ENCODE data around the gene SEZ6.

The SEZ6 gene

GRCh38 chr17:28973425-28973824, 32.4 kb downstream of the SEZ6 start:
- DNase-seq: peak; percentile 39

GRCh38 chr17:28972437-28972836, 33.4 kb downstream of the SEZ6 start:
- DNase-seq: no peak

DNA sequence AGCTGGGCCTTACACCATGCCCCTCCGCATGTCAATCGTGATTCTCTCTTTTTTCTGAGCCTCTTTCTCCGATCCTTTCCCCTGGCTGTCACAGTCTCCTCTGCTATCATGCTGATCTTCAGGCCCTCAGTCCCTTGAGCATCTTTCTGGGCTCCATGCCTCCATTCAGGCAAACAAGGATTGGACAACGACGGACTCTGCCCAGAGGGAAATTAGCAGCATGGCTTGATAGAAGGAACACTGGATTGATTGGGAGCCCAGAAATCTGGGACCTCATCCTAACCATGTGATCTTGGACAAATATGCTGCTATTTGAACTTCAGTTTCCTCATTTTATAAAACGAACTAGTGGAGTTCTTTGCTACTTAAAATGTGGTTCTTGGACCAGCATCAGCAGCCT, 35.0 kb downstream of the SEZ6 start:
- DNase-seq: no peak

DNA sequence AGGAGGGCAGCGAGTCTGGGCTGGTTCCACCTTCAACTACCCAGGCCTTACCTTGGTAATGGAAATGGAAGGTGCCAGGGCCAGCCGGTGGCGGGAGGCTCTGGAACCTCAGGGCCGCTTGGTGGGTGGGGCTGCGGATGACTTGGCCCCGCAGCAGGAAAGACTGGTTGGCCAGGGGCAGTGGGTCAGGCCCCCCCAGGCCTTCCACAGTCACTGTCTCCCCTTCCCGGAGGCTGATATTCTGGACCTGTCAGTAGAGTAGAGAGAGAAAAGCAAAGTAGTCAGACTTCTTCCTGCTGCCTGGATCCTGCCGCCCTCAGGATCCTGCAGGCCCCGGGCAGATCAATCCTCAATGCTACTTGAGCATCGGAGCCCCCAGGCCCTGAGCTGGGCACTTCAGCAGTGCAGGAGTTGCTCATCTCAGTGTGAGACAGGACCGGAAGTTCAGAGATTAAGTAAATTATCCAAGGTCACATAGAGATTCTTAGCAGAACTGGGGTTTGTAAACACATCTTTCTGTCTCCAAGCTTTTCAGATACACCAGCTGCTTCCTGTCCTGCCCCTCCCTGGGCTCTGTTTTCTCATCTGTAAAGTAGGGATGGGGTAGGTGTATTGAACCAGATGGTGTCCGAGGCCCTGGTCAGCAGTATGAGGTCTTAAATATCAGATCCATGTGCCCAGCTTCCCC, 36.0 kb downstream of the SEZ6 start:
- DNase-seq: no peak

GRCh38 chr17:28968914-28969295, 36.9 kb downstream of the SEZ6 start:
- no peak for DNase-seq

DNA sequence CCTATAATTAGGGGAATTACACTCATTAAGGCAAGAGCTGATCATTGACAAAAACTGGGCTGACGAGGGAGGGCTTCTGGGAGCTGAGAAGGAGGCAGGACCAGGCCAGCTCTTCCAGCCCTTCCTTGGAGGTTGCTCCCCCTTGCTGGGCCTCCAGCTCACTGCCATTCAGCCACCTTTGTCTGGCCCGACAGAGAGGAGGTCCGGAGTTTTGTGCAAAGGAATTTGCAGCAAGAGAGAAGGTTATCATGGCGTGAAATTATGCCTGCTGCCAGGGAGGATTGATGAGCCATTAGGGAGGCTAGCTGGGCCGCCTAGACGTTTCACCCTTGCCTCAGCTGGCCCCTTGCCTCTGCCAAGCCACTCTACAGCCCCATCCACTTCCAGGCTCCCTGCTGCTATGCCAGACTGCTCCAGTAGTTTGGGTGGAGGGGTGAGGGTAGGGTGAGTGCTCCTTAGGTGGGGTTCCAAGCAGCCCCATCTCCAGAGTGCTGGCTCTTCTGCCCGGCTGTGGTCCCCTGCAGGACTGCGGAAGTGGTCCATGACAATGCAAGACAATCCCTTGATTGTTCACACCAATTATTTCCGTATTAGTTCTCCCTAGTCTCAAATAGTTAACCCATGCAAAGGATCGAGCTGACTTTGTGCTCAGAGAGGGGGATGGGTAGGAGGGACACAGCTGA, 37.5 kb downstream of the SEZ6 start:
- DNase-seq: no peak

DNA sequence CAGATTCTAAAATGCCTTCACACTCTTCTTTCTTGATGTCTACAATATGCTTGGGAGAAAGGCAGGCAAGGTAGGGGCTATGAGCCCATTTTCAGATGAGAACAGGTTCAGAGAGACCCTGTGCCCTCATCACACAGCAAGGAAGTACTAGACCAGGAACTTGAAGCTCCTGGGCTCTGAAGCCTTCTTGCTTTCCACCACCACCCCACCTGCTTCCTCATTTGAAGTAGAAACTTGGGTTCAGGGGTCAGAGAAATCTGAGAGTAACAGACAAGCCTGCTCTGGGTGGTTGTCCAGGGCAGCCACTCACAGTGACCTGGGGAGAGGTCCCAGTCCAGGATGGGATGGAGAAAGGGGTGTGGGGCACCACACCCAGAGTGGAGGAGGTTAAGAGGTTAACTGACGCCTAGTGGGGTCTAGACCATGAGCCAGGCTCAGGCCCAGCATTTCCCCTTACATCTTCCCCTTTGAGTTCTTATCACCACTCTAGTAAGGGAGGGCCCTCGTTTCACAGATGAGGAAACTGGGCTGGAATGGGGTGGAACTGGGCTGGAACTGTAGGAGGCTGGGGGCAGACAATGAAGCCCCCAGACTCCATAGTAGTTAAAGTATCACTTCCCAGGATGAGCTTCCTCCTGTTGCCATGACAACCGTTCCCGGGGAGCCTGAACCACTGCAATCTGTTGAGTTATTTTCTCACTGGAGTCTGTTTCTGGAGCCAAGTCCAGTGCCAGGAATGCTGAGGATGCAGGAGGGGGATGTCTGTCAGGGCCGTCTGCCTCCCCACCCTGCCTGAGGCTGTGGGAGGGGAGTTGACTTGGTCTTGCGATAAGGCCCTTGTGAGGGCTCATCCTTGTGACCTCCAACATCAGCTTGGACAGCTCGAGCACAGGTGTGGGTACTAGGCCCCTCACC, 38.4 kb downstream of the SEZ6 start:
- DNase-seq: no peak

DNA sequence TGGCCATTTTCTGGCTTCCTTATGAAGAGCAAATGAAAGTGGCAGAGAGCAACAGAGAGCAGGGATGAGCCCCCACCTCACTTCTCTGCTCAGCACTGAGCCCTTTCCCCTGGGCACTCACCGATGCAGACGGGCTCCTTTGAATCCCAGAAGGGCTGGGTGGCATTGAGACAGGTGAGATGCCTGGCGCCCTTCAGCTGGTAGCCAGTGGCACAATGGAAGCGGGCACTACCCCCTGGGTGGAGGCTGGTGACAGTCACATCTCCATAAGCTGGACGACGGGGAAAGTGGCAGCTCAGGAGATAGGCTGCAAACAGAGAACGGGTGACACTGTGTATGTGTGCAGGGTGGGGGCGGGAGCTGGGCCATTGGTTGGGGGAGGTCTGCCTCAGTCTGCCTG, 42.0 kb downstream of the SEZ6 start:
- no peak for DNase-seq

- no peak for DNase-seq
These were observed 42.7 kb downstream of the SEZ6 start for GRCh38 chr17:28963055-28963611.

DNA sequence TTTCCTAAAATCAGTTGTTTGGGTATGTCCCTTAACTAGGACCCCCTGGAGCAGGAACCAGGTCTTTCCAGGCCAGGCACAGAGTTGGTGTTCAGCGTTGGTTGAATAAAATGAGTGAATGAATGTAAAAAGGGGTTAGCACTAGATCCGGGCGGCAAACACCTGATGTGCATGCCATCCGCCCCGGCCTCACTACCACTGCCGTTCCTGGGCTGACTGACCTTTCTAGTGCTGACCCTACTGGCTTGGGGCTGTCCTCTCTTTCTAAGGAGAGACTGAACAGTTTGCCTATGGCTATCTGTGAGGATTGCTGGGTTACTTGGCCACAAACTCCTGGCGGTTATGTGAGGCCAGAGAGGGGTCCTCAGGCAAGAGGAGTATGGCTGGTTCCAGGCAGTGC, 44.4 kb downstream of the SEZ6 start:
- no peak for DNase-seq

- no peak for DNase-seq
These were observed 45.4 kb downstream of the SEZ6 start for GRCh38 chr17:28960256-28961061.

DNA sequence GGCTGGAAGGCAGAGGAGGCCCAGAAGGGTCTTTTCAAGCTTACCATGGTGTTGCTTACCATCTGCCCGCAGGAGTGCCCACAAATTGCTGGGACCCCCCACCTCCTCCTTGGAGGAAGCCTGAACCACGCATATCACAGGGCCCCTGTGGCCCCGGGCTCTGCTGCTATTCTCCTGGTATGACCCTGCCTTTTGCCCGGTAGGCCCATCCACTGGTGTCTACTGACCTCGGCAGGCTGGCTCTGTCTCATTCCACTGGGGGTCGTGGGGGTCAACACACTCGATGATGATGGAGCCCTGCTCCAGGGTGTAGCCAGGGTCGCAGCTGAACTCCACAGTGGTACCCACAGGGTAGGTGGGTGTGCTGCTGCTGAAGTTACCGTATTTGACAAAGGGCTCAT, 46.4 kb downstream of the SEZ6 start:
- no peak for DNase-seq

DNA sequence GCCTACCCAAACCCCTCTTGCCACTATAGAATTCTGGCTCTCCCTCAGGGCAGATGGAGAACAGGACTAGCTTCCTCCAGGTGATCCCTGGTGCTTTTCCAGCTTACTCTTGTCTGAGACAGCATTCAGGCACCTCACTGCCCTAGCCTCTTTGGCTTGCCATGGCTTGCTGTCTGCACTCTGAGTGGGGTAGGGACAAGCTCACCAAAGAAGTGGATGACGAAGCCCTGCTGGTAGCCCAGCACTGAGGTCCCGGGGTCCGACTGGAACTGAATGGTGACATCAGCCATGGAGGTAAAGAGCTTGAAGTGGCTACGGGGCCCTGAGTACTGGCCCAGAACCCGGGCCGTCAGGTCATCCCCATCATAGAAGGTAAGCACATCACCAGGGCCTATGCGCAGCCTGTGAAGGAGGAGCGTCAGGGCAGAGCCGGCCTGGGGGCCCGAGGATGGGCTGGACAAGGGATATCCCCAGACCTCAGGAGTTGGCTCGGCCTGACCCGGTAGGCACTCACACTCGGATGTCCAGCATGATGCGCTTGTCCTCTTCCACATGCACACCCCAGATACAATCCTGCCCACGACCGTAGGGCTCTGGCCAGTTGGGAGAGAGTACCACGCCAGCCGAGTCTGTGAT, 46.9 kb downstream of the SEZ6 start:
- DNase-seq: no peak

- no peak for DNase-seq
These were observed 47.9 kb downstream of the SEZ6 start for GRCh38 chr17:28957992-28958355.

GRCh38 chr17:28957277-28957991, 48.4 kb downstream of the SEZ6 start:
- DNase-seq: no peak

DNA sequence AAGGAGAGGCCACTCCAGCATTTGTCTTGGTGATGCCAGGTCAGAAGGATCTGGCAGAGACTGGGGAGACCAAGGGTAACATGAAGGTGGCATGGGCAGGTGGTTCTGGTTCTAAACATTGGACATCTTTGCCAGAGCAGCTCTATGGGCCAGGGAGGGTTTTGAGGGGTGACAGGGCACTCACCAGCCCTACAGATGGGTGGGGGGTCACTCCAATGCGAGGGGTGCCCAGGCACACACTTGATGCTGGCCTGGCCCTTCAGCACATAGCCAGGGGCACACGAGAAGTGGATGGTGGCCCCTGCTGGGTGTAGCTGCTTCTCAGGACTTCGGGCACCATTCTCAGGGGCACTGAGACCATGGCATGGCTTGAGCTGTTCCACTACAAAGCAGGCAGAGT, 49.0 kb downstream of the SEZ6 start:
- no peak for DNase-seq

- no peak for DNase-seq
These were observed 49.7 kb downstream of the SEZ6 start for GRCh38 chr17:28956112-28956511.

DNA sequence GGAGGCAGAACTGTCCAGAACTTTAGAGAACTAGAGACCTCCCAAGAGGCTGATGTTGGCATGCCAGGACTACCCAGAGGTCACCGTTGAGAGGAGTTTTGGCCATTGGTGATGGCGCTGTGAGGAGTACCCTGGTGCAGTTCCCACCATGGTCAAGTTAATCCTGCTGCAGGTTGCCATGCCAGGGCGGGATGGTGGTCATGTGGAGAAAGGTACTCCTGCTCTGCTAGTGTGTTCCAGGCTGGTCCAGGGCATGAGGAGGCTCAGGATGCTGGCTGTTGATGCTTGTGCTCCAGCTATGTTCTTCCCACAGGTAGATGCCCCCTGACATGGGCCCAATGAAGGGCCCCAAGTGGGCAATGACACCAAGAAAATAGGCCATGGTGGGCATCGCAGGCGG, 50.4 kb downstream of the SEZ6 start:
- no peak for DNase-seq

DNA sequence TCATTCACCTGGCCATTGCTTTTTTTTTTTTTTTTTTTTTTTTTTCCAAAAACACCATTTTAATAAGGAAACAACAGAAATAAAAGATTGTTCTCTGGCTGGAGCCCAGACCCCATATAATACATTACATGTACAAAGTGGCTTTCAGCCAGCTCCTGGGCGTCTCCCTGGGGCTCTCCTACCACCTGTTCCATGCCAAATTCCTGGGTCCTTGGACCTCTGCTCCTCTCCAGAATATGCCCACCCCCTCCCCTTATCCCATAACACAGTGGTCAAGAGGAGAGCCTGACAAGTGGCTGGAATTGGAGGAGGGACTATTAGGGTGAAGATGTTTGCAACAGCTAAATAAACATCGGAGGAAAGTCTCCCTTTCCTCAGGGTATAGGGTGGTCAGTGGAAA, 50.9 kb downstream of the SEZ6 start:
- no peak for DNase-seq

DNA sequence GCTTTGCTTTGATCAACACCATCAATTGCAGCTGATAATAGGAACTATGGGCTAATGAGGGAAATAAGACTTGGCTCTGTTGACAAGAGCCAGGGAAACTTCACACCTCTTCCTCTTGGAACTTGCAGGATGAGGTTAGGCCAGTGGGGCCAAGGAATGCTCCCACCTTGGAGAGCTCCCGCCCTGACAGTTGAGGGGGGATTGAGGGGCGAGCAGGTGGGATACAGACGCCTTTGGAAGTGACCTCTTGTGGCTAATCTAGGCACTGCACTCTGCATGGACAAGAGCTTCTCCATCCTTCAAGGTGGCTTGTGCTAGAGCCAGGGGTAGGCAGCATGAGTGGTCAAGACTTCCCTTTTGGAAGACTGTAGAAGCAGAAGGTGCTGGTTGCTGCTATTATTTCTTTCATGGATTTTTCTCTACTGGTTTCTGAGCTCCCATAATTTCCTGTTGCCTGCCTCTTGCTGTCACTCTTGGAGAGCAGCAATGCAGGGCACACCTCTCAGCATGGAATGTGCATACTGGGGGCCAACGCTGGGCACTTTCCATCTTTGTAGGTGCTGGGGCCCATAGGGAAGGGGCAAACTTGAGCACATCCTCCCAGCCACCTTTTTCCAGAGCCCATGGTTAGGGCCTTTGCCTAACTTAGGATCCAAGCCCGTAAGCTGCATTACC, 52.3 kb downstream of the SEZ6 start:
- no peak for DNase-seq

Data from NCI-H2029 (cell line).